GM08714 (cell line): ENCODE results near the gene TPSB2.

Experiments
- H3K4me3 ChIP-seq: fragments of 200-500 bp; sonication (Bioruptor generic); 2 replicates; pipeline ENCODE4 v1.5.1; 2014; ENCODE audit warnings: mild to moderate bottlenecking, low read length, inconsistent platforms
- ZNF274 ChIP-seq: IDR thresholded peaks from 2 replicates; pipeline ENCODE4 v1.6.1; 2012; ENCODE audit warnings: mild to moderate bottlenecking, low read depth, low read length

Gene TPSB2

DNA sequence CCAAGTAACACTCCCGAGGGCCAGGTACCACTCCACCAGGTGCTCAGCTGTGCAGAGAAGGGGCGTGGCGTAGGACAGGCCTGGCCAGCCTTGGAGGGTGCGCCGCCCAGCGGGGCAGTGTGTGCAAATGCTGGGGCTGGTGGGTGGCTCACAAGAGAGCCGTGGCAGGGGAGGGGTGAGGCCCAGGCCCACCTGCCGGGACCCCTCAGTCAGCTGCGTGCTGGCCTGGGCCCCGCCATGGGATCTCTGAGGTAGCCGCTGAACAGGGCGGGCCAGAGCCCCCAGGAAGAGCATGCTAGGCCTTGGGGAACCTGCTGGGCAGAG, 13.7 kb downstream of the TPSB2 start:
- no peak overlapping the region for H3K4me3 ChIP-seq
- TF ChIP-seq ZNF274: no peak

DNA sequence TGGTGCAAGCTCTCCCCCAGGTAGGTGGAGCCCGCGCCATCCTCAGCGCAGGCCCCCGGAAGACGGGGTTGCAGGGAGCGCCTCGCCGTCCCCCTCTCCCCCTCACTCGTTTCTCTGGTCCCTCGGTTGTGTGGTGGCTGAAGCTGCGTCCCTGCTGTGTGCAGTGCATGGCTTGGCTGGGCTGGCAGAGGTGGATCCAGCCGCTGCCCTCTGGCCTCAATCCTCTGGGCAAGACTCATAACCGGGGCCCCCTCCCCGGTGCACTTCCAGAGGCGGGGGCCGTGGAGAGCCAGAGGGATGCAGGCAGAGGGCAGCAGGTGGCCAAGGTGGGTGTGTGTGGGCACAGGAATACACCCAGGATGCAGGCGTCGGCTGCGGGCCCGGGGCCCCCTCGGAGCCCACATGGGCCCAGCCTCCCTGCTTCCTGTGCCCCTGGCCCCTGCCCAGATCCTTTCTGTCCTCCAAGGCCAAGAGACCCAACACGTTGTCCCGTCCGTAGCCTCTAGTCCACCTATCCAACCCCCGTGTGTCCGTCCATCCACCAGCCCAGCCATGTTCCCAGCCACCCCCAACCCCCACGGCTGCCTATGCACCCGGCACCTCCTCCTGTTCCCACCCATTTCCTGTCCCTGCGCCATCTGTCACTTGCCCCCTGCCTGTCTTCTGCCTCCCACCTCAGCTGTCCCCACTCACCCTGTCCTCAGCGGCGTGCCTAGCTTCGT, 14.2 kb downstream of the TPSB2 start:
- no peak for TF ChIP-seq ZNF274
- no peak overlapping the region for H3K4me3 ChIP-seq

DNA sequence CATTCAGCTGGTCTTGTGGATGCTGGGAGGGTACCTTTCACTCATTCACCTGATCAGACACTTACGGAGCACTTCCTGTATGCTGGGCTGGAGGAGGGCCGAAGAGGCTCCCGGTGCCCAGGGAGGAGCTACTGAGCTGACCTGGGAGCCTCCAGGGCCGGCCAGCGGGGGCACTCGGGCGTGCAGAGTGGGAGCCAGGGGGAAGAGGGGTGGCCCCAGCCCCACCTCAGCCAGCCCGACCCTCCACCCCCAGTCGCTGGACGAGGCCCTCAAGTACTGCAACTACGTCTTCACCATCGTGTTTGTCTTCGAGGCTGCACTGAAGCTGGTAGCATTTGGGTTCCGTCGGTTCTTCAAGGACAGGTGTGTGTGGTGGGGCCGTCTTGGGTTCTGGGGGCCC, 15.3 kb downstream of the TPSB2 start:
- TF ChIP-seq ZNF274: no peak
- H3K4me3 ChIP-seq: no peak overlapping the region

DNA sequence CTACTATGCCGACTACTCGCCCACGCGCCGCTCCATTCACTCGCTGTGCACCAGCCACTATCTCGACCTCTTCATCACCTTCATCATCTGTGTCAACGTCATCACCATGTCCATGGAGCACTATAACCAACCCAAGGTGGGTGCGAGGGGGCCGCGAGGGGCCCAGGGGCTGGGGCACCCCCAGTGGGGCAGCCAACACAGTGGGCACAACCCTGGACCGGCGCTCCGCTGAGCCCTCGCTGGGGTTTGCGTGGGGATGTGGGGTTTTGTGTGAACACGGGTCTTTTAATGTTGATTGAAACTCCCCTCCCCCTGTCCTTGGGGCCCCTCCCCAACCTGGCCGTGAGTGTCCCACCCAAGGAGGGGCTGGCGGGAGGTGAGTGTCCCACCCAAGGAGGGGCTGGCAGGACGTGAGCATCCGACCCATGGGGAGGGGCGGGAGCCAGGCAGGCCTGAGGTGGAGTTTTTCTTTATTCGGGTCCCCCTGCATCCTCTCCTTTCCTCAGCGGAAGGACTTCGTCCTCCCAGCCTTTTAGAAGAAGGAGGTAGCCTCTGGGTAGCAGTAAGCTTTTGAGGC, 16.1 kb downstream of the TPSB2 start:
- no peak overlapping the region for H3K4me3 ChIP-seq
- no peak for TF ChIP-seq ZNF274

DNA sequence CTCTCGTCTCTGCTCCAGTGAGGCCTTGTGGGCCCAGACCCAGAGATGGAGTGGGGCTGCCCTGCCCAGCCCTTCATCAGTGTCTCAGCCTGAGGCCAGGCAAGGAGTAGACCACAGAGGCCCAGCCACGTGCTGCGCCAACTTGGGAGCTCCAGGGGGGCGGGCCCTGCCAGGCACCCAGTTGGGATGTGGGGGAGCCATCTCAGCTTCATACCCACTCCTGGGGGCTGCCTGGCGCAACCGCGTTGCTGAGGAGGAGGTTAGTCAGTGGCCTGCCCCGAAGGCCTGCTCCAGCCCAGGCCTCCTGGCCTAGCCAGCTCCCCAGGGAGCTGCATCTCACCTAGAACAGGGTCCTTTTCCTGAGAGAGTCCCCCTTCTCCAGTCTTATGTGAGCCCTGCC, 16.8 kb downstream of the TPSB2 start:
- no peak overlapping the region for H3K4me3 ChIP-seq
- no peak for TF ChIP-seq ZNF274

DNA sequence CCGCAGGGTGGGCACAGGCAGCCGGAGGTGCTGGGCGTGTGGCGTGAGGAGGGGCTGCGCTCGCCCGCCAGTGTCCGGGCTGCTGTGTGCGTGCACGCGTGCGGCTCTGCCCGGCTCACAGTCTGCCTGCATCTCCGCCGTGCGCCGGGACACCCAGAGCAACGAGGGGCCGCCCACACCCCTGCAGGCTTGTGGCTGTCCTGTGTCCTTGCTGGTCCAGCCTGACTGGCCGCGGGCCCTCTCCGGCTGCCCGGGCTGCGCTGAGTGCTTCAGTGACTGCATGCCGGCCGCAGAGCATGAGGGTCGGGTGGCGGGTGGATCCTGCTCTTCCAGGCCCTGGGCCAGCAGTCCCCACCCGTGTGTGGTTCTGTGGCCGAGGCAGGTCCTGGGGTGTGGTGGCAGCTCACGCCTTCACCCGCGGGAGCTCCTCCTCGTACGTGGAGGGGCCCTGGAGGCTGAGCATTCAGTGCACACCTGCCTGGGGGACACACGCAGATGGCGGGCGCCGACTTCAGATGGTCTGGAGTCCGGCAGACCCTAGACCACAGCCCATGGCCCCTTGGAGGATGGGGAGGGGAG, 17.3 kb downstream of the TPSB2 start:
- H3K4me3 ChIP-seq: no peak overlapping the region
- TF ChIP-seq ZNF274: no peak

DNA sequence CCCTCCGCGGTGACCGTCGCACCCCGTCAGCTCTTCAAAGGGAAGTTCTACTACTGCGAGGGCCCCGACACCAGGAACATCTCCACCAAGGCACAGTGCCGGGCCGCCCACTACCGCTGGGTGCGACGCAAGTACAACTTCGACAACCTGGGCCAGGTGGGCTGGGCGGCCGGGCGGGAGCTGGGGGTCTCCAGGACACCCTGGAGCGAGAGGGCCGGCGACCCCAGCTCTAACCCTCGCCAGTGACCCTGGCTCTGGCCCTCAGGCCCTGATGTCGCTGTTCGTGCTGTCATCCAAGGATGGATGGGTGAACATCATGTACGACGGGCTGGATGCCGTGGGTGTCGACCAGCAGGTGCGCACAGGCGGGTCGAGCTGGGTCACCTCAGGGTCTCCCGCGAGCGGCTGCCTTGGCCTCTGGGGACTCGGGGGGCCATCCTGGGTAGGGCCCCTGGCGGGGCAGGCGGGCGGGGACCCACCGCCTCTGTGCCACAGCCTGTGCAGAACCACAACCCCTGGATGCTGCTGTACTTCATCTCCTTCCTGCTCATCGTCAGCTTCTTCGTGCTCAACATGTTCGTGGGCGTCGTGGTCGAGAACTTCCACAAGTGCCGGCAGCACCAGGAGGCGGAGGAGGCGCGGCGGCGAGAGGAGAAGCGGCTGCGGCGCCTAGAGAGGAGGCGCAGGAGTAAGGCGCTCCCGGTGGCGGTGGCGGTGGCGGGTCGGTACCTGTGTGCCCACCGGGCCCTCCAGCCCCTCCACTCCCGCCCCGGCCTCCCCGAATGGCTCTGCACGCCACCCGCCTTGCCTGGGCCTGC, 18.3 kb downstream of the TPSB2 start:
- TF ChIP-seq ZNF274: no peak
- H3K4me3 ChIP-seq: no peak overlapping the region

DNA sequence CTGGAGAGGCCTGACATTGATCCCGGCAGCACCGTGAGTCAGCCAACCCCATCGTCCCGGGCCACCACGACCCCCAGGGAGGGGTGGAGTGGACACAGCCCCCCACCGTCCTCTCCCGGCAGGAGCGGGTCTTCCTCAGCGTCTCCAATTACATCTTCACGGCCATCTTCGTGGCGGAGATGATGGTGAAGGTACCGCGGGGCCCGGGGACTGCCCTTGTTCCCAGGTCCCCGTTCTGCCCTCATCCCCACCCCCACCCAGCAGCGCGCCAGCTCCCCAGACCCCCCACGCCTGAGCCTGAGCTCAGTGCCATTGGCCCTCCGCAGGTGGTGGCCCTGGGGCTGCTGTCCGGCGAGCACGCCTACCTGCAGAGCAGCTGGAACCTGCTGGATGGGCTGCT, 19.5 kb downstream of the TPSB2 start:
- TF ChIP-seq ZNF274: no peak
- H3K4me3 ChIP-seq: no peak overlapping the region

DNA sequence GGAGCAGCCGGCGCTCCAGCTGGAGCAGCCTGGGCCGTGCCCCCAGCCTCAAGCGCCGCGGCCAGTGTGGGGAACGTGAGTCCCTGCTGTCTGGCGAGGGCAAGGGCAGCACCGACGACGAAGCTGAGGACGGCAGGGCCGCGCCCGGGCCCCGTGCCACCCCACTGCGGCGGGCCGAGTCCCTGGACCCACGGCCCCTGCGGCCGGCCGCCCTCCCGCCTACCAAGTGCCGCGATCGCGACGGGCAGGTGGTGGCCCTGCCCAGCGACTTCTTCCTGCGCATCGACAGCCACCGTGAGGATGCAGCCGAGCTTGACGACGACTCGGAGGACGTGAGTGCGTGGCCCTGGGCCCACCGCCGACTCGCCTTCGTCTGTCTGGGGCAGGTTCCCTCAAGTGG, 20.9 kb downstream of the TPSB2 start:
- H3K4me3 ChIP-seq: no peak overlapping the region
- no peak for TF ChIP-seq ZNF274

DNA sequence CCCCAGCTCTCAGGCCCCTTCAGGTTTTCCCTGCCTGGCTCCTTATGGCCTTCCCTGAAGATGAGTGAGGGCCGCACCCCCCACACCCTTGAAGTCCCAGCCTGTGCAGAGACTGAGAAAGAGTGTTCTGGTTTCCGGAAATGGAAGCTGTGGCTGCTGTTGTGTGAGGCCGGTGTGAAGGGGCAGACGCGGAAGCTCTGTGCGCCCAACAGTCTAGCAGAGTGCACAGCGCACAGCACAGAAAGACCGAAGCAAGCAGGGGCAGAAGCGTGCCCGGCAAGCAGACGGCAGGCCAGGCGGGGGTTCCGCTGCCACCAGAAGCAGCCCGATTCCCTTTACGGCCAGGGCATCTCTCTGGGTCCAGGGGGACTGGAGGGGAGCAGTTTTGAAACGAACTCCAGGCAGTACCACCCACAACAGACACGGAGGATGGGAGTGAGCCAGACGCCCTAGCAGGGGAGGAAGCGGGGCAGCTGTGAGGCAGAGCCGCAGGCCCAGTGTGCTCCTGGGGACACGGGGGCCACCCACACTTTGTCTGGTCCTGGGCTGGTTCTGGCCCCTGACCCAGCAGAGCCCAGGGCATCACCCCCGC, 21.6 kb downstream of the TPSB2 start:
- no peak overlapping the region for H3K4me3 ChIP-seq
- no peak for TF ChIP-seq ZNF274

DNA sequence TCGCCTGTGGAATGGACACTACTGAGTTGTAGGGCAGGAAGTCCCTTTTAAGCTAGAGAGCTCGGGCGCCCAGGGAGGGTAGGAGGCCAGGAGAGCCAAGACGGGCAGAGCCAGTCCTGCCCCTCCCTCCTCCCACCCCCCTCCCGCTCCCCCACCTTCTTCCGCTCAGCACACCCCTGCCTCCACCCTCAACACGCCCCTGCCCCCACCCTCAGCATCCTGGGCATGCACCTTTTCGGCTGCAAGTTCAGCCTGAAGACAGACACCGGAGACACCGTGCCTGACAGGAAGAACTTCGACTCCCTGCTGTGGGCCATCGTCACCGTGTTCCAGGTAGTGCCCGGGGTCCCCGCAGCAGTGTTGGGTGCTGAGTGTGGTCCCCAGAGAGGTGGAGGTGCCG, 23.2 kb downstream of the TPSB2 start:
- H3K4me3 ChIP-seq: no peak overlapping the region
- no peak for TF ChIP-seq ZNF274

DNA sequence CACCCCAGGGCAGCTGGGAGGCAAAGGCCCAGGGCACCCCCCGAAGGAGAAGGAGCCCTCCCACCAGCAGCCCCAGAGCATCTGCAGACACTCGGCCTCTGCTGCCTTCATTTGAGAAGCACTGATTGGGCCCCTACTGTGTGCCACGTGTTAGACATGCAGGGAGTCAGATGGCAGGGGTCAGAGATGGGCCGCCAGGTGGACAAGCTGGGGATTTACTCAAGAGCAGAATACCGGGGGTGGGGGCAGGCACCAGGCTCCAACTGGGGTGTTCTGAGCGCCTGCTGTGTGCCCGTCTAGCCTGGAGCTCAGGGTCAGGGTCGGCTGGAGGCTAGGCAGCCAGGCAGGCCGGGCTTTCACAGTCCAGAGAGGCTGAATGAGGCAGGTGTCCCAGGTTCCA, 23.7 kb downstream of the TPSB2 start:
- TF ChIP-seq ZNF274: no peak
- no peak overlapping the region for H3K4me3 ChIP-seq

DNA sequence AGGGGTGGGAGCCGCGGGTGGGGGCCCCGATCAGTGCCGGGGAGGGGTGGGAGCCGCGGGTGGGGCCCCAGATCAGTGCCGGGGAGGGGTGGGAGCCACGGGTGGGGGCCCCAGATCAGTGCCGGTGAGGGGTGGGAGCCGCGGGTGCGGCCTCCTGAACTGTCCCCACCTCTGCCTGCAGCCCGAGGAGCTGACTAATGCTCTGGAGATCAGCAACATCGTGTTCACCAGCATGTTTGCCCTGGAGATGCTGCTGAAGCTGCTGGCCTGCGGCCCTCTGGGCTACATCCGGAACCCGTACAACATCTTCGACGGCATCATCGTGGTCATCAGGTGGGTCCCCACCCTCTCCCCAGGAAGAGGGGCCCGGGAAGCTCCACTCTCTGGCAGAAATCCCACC, 25.1 kb downstream of the TPSB2 start:
- TF ChIP-seq ZNF274: no peak

DNA sequence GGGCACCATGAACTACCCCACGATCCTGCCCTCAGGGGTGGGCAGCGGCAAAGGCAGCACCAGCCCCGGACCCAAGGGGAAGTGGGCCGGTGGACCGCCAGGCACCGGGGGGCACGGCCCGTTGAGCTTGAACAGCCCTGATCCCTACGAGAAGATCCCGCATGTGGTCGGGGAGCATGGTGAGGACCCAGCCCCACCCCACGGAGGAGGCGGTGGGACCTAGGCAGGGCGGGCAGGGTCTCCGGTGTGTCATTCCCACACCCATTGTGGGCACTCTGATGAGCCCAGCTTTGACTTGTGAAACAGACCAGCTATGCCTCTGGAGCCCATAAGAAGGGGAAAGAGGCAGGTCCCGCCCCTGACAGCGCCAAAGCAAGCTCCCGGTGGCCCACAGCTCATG, 27.7 kb downstream of the TPSB2 start:
- TF ChIP-seq ZNF274: no peak
- no peak overlapping the region for H3K4me3 ChIP-seq

More for the DNA sequence above, 25.1 kb downstream of the TPSB2 start:
- H3K4me3 ChIP-seq: no peak overlapping the region
